ENCODE results near the gene MGAM2.
"Not testable (repeated sequence)": the region's sequence is repeated elsewhere in the genome, so short reads cannot be mapped to it uniquely, and the experiment has no call there.

The MGAM2 gene

GRCh38 chr7:142111499-142111898 is at the start of gene MGAM2:
MGAM2 (plus strand) TSS chr7:142111718; CDS start chr7:142116874, 5,156 bp downstream.
- no peak for DNase-seq

- no peak for DNase-seq
Observed at GRCh38 chr7:142063551-142064442, 47.7 kb upstream of the MGAM2 start.

GRCh38 chr7:142066536-142066935 is 45.0 kb upstream of the MGAM2 start:
- DNase-seq = no peak

- no peak for DNase-seq
Observed at GRCh38 chr7:142077762-142078161, 33.8 kb upstream of the MGAM2 start.

GRCh38 chr7:142083605-142084004 is 27.9 kb upstream of the MGAM2 start:
- no peak for DNase-seq

GRCh38 chr7:142085428-142085827 is 26.1 kb upstream of the MGAM2 start:
- DNase-seq = no peak

- DNase-seq = no peak
Observed at GRCh38 chr7:142088022-142088714, 23.4 kb upstream of the MGAM2 start.

GRCh38 chr7:142089035-142089434 is 22.5 kb upstream of the MGAM2 start:
- DNase-seq = no peak

GRCh38 chr7:142091961-142092360 is 19.6 kb upstream of the MGAM2 start:
- no peak for DNase-seq

GRCh38 chr7:142094861-142095260 is 16.7 kb upstream of the MGAM2 start:
- DNase-seq = no peak

GRCh38 chr7:142097571-142097970 is 13.9 kb upstream of the MGAM2 start:
- DNase-seq = no peak

- DNase-seq = no peak
Observed at GRCh38 chr7:142098004-142098403, 13.5 kb upstream of the MGAM2 start.

- not testable (repeated sequence) for DNase-seq
Observed at GRCh38 chr7:142099347-142099746, 12.2 kb upstream of the MGAM2 start.

GRCh38 chr7:142100634-142101033 is 10.9 kb upstream of the MGAM2 start:
- DNase-seq = no peak

- not testable (repeated sequence) for DNase-seq
Observed at GRCh38 chr7:142101794-142102193, 9.7 kb upstream of the MGAM2 start.

GRCh38 chr7:142104550-142105527 is 6.7 kb upstream of the MGAM2 start:
- DNase-seq = no peak

GRCh38 chr7:142108728-142109505 is 2.6 kb upstream of the MGAM2 start:
- DNase-seq = no peak

- DNase-seq = no peak
Observed at GRCh38 chr7:142110098-142110497, 1.4 kb upstream of the MGAM2 start.

- DNase-seq = no peak
Observed at GRCh38 chr7:142110638-142111037, 880 bp upstream of the MGAM2 start.

GRCh38 chr7:142112086-142112485 is 568 bp downstream of the MGAM2 start:
- DNase-seq = no peak

GRCh38 chr7:142114207-142114606 is 2.7 kb downstream of the MGAM2 start:
- DNase-seq = no peak

GRCh38 chr7:142120524-142120923 is 9.0 kb downstream of the MGAM2 start:
- no peak for DNase-seq
